PC-9 (cell line): ENCODE measurements around the gene NR6A1.

ENCODE experiments used
- CTCF ChIP-seq: fragments of 200-600 bp; sonication (generic); conservative IDR thresholded peaks from 2 replicates; pipeline ENCODE4 v1.6.1; 2017; ENCODE audit warnings: mixed run types, antibody characterized with exemption, mild to moderate bottlenecking, moderate library complexity
- EZH2 ChIP-seq: fragments of 200-600 bp; sonication (generic); IDR thresholded peaks from 2 replicates; pipeline ENCODE4 v1.8.0; 2017; ENCODE audit warnings: antibody characterized with exemption, low read depth

- TF ChIP-seq CTCF, result no peak
- TF ChIP-seq EZH2, result no peak
Observed at GRCh38 chr9:124487260-124488182, 283.6 kb downstream of the NR6A1 start.
